Measurements from ENCODE around the gene CSHL1.

CSHL1 gene

DNA sequence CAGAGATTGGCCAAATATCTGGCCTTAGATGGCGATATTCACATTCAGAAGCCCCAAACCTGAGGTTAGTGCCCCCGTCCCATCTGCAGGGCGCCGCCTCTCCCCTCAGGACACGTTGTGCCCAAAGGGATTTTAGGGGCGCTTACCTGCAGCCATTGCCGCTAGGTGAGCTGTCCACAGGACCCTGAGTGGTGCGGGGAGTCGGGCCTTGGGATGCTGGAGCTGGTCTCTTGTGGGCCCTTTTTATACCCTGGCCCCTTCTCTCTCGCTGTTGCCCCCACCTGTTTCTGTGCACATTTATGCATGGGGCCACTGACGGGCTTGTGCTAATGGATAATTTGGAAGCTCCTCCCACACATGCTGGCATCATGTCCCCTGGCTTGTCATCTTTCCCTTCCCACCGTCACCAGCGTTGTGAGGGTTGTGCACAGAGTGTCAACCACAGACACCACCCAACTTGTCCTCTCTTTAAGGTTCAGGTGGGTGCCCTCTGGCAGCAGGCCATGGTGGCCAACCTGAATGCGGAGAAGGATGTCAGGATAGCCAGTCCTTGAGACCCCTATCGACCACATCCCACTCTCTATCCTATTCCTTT, at the start of gene CSHL1:
Gene CSHL1, minus strand, starts transcription at position 218 of the 595 bp plus-strand sequence. Its CDS starts 62 bp downstream, at position 156.
- no peak for DNase-seq

DNA sequence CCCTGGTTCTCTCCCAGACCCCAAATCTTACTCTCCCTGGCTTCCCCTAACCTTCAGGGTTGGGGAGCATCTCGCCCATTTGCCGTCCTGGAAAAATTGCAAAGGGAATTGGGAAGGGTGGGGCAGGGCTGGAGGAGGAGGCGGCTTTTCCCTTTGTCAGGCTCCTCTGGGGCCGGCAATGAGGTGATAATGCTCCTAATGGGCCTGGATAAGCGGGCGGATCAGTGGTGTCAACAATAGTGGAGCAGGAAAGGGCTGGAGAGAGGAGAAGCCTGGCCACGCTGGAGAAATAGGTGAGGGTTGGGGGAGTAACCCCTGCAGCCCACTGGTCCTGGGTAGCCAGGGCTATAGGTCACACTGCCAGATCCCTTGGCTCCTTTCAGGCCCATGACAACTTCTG, 49.4 kb upstream of the CSHL1 start:
- DNase-seq = no peak

DNA sequence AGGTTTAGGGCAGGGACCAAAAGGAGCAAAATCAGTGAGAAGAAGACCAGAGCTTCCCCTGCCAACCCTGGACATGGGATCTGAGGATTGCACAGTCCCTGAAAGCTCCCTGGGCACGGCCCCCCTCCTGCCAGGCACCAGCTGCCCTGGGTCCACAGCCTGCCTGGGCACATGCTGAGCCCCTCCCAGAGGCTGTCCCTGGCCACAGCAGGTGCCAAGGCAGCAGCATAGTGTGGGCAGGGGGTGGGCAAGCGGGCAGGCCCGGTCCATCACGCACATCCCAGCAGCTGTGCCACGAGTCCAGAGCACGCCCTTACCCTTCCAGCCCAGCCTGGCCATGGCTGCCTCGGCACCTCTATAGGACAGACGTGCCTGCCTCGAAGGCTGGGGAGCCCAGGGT, 48.9 kb upstream of the CSHL1 start:
- no peak for DNase-seq

DNA sequence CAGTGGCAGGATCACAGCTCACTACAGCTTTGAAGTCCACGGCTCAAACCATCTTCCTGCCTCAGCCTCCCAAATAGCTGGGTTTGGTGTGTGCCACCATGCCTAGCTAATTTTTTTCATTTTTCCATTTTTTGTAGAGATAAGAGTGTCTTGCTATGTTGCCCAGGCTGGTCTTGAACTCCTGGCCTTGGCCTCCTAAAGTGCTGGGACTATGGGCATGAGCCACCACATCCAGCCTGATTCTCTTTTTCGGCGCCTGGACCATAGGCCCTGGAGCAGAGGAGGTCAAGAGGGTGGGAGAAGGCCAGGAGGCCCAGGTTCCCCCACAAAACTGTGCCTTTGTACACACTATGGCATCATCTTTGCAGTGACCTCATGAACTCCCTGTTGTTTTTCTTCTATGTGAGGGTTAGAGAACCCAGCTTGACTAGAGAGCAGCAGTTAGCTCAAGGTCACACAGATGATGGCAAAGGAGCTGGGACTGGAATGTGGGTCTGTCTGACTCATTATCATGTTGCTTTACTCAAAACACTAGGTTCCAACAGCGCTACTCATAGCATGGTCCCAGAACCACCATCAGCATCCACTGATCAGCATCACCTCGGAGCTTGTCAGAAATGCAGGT, 45.4 kb upstream of the CSHL1 start:
- DNase-seq = no peak

DNA sequence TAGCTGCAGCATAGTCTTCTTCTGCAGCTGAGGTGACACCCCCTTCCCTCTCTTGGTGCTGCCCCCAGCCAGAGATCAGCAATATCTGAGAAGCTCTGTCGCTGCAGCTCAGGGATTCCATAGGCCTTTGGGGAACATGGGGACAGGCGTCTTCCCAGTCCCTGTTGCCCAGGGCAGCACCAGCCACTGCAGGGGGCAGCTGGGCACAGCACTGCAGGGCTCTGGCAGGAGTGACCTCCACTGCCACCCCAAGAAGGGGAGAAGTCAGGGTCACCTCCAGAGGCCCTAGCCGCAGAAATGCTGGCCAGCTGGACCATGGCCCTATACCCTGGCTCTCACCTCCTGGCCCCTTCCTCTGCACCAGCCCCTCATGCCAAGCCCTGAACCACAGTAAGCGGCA, 44.7 kb upstream of the CSHL1 start:
- DNase-seq = no peak

DNA sequence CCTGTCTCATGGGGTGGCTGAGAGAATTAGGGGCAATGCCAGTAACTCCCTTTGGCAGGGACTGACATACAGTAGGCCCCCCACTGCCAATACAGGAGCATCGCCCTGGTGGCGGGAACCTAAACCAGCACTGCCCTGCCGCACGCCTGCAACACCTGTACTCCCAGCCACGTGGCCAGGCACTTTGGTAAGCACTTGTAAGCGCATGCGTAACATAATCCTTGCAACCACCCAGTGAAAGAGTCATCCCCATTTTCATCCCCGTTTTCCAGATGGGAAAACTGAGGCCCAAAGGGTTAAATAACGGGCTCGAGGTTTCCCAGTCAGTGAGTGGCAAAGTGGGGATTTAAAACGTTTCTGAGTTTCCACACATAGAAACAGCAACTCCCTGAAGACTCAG, 44.2 kb upstream of the CSHL1 start:
- DNase-seq = no peak

DNA sequence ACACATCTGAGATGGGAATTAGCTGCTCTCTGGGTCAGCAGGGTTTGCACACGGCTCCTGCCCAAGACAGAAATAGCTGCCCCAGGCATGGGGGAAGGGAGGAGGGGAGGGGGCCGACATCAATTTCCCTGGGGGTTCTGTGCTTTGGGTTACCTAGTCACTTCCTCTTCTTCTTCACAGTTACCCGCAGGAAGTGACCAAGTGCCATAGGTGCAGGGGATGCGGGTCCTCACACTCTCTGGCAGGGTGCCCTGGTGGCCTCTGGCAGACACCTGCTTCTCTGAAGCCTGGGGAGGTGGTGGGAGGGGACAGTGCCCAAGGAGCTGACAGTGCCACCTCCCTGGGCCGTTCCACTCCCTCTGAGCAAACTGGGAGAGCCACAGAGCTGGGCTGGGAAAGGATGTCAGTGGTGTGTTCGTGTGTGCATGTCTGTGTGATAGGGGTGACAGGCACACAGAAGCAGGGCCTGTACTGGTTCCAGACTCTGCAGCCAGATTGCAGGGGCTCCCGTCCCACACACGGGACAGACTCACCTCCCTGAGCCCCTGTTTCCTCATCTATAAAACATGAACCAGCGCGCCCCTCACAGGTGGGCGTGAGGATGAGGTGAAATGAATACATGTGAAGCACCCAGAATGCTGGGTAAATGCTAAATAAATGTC, 43.5 kb upstream of the CSHL1 start:
- no peak for DNase-seq

DNA sequence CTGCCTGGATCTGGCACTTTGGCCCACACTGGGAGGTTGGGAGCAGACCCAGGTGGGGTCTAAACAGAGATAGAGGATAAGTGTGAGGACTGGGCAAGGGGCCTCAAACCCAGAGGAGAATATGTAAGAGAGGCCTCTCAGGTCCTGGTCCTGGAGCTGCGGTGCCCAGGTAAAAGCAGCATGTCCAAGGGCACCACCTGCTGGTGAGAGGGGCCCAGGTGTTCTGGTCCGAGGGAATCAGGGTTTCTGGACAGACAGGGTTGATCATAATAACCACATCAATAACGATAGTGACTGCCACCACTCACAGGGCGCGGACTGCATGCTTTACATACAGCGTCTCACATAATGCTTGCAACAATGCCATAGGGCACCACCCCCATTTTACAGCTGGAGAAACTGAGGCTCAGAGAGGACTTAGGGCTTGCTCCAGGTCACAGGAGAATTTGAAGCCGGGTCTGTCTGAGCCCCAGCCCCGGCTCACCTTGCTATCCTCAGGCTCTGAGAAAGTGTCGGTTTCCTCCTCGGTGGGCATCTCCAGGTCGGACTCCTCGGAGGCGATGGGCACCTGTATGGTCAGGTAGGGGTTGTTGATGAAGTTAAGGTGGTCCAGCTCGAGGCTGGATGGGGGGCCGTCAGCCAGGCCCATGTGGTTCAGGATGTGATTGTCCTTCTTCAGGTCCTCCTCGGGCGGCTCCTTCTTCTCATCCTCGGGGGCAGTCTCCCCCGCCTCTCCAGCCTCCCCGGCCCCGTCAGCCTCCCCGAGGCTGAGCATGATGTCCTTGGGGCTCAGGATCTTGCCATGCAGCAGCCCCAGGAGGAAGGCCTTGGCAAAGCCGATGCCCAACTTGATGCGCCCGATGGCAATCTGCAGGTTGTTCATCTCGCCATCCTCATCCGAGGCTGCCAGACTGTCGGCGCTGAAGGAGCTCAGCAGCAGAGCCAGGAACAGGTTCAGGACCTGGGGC, 40.2 kb upstream of the CSHL1 start:
- DNase-seq = no peak

DNA sequence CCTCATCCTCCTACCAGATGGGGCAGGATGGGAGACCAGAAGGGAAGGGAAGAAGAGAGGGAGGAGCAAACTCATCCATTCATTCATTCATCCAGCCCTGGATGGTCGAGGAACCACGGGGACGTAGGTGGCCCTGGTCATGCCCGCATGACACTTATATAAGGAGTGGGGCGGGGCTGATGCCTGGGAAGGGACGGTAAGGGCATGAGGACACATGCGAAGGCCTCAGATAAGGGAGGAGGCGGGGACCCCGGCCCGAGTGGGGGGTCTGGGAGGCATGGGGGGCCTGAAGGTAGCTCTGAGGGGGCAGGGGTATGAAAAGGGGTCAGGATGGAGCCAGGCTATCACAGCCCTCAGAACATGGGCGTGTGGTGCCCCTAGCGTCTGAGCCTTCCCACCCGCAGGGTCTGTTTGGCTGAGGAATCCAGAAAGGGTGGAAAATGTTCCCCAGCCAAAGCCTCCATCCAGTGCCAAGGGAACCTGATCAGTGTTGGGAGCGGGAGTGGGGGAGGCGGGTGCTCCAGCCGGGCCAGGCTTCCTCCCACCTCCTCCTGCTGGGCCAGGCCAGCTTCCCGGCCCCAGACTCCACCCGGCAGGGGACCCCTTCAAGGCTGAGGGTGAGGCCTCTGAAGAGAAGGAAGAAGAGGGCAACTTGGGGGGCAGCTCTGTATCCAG, 38.7 kb upstream of the CSHL1 start:
- DNase-seq = no peak

DNA sequence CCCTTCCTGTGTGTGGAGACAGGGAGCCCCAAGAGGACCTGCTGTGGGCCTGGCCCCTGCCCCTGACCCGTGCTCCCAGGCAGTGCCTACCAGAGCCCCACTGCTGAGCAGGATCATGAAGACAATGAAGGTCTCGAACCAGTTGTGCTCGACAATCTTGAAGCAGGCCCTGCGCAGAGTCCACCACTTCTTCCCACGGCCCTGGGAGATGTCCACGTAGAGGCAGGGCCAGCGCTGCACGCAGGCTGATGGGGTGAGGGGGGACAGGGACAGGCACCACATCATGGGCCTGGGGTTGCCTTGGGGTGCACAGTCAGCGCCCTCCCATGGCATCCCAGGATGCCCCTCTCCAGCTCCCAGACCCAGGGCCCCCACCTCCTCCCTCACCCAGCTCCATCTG, 37.5 kb upstream of the CSHL1 start:
- DNase-seq = no peak

DNA sequence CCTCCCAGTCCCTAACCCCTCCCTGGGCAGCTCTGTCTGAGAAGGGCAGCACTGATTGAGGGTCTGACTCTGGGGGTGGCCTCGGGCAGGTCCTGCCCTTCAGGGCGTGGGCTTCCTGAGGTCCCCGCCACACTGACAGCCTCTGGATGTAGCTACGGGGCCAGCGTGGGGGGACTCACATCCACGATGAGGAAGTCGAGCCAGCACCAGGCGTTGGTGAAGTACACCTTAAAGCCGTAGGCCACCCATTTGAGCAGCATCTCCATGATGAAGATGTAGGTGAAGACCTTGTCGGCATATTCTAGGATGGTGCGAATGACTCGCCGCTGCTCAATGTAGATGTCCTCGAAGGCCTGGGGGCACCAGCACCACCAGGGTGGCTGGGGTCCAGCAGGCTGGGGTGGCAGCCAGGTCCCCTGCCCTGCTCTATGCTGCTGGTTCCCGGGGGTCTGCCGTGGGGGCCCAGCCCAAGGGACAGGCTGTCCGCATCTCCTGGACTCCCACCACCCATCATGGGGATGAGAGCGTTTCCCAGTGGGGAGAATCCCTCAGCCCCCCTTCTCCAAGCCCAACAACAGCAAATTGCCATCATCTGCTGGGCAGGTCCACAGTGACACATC, 36.8 kb upstream of the CSHL1 start:
- no peak for DNase-seq

DNA sequence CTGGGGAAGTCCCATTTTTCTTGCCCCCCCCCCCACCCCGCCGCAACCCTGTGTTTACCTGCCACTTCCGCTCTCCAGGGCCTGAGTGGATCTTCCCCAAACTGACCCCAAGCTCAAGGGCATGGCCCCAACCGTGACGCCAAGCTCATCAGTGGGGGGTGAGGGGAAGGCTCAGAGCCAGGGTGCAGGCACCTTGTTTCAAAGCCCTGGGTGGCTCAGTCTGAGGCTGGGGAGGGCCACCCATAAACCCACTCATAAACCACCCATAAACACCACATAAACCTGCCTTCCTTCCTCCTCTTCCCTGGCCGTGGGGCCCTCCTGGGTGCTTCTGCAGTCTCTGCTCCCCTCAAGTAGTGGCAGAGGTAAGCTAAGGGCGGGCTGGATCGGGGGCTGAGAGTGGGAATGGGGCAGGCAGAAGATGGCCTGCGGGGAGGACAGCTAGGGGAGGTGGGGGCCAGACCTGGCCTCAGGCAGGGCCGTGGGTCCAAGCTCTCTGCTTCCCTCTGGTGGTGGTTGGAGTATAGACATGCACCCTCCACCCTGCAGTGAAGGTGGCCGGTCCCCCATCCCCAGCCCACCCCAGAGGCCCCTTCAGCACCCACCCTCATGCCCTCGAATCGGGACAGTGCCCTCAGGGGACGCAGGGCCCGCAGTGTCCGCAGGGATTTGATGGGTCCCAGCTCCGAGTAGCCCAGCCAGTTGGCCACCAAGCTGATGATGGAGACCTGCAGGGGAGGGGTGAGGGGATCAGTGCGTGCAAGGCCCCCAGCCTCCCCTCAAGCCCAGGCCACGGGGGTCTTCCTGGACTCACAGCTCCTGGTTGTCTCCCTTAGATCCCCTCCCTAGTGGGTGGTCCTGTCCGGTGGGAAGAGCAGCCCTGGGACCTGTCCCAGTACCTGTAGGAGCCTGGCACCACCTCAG, 35.6 kb upstream of the CSHL1 start:
- peak; percentile 9 for DNase-seq

DNA sequence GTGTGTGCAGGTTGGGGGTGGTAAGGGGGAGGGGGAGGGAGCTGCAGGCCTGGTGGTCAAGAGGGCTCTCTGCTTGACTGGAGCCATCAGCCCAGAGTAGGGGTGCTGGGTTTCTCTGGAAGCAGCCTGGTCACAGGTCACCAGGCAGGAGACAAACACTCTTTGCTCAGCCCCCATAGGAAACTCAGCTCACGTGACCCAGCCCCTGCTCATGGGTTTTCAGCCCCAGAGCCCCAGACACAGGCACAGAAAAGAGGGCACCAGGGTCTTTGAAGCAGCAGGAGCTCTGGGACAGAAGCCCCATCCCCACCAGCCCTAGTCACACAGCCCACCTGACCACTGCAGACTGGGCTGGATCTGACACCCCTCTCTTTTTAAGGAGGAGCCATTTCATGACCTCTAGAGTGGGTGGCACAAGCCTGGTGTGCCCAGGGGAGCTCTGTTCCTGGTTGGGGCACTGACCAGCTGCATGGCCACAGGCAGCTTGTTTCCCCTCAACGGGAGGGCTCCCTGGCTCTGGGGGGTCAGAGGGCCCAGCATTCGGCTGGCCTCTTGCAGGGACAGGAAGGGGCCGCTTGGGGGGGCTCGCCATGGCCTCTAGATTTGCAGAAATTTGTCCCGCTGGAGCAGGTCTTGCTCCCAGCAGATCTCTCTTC, 34.9 kb upstream of the CSHL1 start:
- no peak for DNase-seq

DNA sequence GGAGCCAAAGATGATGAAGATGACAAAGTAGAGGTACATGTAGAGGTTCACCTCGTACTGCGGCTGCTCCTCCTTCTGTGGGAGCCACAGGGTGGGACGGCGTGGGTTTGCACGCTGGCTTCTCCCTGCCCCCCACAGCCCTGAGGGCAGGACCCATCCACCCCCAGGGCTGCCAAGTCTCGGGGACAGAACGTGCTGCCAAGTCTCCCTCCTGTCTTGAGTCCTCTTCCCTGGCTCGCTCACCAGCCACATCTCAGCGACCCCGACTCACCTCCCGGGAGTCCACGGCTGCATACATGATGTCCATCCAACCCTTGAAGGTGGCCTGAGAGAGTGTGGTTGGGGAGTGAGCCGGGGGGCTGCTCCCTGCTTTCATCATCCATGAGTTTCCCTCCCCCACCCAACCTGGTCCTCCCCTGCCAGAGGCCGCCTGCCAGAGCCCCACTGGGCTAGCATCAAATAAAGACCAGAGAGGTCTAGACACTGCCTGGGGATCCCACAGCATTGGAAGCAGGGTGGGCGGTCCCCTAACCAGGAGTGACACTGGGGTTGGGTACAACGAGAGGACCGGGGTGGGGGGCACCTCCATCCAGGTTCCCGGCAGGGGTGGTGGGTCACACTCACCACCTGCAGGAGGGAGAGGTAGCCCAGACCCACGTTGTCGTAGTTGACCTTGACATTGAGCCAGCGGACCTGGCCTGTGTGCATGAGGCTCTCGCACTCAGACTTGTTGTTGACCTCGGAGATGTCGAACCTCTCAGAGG, 33.9 kb upstream of the CSHL1 start:
- no peak for DNase-seq

DNA sequence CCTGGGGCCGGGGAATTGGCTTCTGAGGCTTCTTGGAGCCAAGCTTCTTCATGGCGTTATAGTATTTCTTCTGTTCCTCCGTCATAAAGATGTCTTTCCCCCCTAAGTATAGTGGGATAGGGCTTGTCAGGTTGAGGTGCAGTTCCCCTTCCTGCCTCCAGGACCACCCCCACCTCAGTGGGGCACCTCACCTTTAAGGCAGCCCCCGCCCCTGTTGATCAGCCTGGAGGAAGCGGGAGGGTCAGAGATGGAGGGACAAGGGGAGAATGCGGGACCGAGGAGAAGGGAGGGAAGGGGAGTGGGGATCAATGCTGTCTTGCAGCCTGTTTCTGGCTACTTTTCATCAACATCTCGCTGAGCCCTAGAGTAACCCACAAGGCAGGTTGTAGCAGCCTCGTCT, 32.7 kb upstream of the CSHL1 start:
- DNase-seq = no peak

DNA sequence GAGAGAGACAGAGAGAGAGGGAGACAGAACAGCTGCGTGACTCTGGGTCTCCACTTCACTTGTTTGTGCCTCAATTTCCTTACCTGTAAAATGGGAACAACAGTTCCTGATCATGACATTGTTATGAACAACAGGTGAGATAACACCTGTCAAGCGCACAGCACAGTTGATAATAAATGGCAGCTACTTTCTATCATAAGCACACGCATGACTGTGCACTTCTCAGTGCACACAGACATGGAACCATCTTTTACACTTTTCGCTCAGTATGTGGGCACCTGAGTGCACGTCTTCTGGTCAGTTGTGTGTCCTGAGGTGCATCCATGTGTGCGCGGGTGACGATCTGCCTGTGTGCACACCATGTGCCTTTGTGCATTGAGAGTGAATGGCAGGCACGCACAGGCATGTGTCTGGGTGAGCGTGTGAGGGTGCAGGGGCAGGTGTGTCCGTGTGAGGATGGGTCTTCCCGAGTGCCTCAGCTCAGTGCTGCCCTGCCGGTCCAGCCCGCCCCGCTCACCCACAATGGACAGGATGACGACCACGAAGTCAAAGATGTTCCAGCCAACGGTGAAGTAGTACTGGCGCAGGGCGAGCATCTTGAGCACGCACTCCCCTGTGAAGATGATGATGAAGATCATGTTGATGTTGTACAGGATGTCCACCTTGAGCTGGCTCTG, 31.4 kb upstream of the CSHL1 start:
- DNase-seq = no peak

DNA sequence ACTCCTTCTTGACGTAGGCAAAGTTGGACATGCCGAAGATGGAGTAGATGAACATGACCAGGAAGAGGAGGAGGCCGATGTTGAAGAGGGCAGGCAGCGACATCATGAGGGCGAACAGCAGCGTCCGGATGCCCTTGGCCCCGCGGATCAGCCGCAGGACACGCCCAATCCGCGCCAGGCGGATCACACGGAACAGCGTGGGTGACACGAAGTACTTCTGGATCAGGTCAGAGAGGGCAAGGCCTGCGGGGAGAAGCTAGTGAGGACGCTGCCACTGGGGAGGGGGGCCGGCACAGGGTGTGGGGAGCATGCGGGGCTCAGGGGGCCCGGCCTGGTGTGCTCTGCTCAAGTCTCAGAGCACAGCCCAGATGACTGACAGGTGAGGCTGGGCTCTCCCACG, 30.7 kb upstream of the CSHL1 start:
- DNase-seq = no peak

DNA sequence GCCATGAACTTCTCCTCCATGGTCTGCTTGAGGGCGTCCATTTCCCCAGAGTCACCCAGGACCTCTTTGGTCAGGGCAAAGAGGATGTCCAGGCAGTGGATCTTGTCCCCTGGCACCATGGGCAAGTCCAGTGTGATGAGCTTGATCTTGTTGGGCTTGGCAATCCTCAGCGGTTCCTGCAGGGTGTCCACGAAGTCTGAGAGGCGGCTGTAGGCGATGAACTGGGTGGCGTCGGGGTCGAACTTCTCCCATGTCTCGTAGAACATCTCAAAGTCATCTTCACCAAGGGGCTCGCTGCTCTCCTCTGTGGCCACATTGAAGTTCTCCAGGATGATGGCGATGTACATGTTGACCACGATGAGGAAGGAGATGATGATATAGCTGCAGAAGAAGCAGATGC, 30.1 kb upstream of the CSHL1 start:
- no peak for DNase-seq

DNA sequence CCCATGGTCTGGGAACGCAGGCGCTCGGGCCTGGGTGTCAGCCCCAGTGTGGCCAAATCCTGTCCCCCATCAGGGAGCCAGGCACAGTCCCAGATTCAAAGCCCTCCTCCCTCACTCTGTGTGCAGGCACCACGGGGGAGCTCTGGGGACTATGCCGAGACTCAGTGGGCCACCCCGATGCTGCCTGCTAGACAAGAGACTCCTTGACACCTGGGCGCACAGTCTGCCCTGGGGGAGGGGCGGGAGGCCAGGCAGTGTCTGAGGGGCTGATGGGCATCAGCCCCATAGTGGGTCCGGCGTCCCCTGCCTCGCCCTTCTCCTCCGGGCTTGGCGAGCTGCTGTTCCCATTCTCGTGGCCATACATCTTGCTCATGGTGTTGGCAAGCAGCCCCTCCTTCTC, 29.5 kb upstream of the CSHL1 start:
- DNase-seq = no peak
